ENCODE measurements around the gene LYPD5.
"Not testable (repeated sequence)": the region's sequence is repeated elsewhere in the genome, so short reads cannot be mapped to it uniquely, and the experiment has no call there.

Gene LYPD5

DNA sequence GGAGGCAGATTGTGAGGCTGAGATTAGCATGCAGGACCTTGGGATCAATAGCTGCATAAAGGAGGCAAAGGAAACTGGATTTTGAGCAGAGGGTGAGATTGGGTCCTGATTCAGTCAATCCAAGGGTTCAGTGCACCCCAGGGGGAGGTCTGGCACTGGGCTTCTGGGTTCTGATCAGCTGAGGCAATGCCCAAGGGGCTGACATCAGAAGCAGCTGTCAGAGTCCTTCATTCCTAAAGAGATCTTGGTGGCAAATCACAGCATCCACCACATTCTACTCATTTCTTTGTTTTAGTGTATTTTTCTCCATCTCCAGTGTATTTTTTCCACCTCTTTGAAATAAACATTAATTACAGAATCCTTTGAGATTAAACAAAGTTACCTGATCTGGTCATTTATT, 5.4 kb upstream of the LYPD5 start:
- H3K27ac ChIP-seq = no peak overlapping the region
- no peak overlapping the region for H3K4me3 ChIP-seq

DNA sequence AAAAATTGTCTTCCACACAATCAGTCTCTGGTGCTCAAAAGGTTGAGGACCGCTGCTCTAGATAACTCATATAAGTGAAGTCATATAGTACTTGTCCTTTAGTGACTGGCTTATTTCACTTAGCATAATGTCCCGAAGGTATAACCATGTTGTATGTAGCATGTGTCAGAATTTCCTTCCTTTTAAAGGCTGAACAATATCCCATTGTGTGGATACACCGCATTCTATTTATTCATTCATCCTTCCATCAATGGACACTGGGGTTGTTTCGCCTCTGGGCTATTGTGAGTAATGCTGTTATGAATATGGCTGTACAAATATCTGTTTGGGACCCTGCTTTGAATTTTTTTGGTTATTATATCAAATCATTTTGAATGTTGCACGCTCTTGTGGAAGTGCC, 4.6 kb upstream of the LYPD5 start:
- Histone ChIP-seq H3K27ac (no peak overlapping the region), H3K4me3 (no peak overlapping the region)

DNA sequence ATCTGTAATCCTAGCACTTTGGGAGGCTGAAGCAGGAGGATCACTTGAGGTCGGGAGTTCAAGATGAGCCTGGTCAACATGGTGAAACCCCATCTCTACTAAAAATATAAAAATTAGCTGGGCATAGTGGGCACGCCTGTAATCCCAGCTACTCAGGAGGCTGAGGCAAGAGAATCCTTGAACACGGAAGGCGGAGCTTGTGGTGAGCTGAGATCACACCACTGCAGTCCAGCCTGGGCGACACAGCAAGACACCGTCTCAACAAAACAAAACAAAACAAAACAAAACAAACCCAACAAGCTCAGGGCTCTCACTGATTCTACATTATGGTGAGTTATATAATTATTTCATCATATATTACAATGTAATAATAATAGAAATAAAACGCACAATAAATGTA, 4.2 kb upstream of the LYPD5 start:
- peak overlapping the region in 1 of 21 experiments; percentile 26 for H3K27ac ChIP-seq
- H3K4me3 ChIP-seq = not testable (repeated sequence)

DNA sequence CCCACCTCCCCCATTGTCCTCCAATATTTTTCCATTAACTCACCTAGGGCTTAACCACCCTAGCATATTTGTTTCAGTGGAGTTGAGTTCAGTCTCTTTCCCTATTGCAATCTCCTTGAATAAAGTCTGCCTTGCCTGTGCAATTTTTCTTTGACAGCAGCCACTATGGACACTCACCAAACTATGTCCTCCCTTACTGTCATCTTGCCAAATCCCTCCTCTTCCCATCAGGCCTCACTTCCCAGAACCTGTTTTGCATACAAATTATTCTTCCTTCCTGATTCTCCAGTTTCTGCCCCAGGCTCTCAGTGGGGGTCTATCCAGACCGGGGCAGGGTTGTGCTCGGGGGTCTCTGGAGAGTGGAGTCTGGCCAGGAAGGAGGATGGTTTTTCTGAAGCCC, 2.2 kb upstream of the LYPD5 start:
- Histone ChIP-seq H3K4me3 (no peak overlapping the region), H3K27ac (no peak overlapping the region)

DNA sequence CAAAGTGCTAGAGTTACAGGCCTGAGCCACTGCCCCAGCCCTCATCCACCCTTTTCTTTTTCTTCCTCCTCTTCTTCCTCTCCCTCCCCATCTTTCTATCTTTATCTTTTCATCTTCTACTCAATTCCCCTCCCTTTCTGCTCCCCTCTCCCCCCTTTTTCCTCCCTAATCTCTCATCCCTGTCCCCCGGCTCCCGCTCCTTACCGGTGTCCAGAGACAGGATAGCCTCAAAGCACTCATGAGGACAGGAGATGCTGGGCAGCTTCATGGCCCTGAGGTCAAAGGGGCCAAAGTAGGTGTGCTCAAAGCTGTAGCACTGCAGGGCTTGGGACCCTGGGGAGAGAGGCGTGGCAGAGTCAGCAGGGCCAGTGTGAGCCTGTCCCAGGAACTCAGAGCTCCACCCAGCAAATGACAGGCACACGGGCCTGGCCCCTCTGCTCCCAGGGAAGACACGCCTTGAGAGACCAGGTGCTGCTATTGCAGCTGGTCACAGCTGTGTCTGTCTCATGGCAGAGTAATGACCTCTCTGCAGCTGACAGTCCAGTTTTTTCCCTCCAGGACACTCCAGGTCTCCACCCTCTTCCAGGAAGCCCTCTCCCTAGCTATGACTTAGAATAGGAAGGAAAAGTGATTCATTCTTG, 2.6 kb downstream of the LYPD5 start:
- peak overlapping the region in 9 of 21 experiments; percentile 4 to 73 (median 40) for H3K27ac ChIP-seq
- peak overlapping the region in 6 of 7 experiments; percentile 29 to 49 (median 37) for H3K4me3 ChIP-seq

DNA sequence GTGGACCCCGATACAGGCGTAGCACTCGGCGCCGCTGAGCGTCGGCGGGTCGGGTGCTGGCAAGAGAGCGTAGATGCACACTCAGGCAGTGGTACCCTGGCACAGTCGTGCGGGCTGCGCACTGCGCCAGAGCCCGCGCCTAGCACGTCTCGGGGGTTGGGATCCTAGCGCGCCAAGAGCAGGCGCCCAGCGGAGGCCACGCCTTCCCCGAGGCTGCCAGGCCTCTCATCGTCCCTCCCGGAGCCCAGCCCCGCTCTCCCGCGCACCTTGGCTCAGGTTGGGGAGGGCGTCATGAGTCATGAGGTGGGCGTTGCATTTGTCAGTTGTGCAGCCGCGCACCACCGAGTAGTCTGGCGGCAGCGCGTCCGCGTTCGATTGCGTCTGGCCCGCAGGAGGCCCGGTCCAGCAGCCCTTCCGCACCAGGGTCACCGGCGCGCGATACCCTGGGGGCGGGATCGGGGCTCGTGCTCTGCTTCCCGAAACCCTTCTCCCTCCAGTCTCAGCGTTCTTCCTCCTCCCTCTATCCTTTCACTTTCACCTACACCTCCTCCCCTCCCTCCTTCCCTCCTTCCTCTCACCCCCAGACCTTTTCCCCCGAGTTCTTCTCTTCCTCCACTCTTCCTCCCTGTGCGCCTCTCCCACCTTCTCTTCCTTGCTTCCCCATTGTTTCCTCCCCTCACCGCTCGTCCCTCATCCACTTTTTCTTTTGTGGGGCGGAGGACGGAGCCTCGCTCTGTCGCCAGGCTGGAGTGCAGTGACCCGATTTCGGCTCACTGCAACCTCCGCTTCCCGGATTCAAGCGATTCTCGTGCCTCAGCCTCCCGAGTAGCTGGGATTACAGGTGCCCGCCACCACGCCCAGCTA, 3.5 kb downstream of the LYPD5 start:
- Histone ChIP-seq H3K4me3 (peak overlapping the region; percentile 29 to 49 (median 38)), H3K27ac (peak overlapping the region in 14 of 21 experiments; percentile 4 to 75 (median 36))

DNA sequence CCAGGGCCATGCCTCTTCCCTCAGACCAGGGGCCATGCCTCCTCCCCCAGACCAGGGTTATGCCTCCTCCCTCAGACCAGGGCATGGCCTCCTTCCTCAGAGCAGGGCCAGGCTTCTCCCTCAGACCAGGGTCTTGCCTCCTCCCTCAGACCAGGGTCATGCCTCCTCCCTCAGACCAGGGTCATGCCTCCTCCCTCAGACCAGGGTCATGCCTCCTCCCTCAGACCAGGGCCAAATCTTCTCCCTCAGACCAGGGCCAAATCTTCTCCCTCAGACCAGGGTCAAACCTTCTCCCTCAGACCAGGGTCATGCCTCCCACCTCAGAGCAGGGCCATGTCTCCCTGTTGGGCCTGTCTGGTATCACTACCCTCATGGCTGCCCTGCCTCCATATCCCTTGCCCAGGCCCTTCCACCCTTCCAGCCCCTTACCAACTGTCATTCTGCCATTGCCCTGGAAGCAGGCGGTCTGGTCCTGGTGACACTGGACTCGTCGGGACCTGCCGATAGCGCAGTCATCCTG, 4.2 kb downstream of the LYPD5 start:
- peak overlapping the region; percentile 29 to 49 (median 38) for H3K4me3 ChIP-seq
- peak overlapping the region in 3 of 21 experiments; percentile 4 to 50 (median 13) for H3K27ac ChIP-seq

DNA sequence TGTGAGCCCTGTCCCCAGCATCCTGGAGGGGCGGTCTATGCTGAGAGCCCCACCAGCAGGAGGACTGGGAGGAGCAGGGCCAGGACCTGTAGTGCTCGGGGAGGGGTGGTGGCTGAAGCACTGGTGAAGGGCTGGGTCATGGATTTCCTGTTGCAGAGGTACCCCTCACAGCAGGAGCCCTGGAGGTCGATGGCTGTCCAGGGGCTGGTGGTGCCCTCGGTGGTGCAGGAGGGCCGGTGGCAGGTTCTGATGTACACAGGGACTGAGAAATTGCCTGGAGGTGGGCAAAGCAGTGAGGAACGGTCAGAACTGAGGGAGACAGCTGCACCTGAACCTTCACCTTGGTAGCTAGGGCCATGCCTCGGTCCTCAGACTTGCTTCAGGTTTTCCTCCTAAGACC, 4.7 kb downstream of the LYPD5 start:
- Histone ChIP-seq H3K4me3 (no peak overlapping the region), H3K27ac (no peak overlapping the region)

DNA sequence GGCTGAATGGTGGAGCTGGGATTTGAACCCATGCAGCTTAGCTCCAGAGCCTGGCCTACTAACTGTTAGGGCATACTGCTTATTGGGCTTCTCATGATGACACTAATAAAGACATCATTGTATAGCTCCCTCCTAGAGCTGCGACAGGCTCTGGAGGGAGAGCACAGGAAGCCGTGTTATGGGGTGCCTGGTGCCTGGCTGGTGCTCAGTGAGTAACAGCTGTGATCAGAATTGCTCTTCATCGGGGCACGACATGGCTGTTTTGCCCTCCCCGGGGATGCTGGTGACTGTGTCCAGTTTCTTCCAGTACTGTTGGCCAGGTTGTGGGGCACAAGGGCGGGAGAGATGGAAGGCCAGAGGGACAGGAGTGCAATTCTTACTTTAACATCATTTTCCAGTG, 5.1 kb downstream of the LYPD5 start:
- no peak overlapping the region for H3K27ac ChIP-seq
- H3K4me3 ChIP-seq = no peak overlapping the region

DNA sequence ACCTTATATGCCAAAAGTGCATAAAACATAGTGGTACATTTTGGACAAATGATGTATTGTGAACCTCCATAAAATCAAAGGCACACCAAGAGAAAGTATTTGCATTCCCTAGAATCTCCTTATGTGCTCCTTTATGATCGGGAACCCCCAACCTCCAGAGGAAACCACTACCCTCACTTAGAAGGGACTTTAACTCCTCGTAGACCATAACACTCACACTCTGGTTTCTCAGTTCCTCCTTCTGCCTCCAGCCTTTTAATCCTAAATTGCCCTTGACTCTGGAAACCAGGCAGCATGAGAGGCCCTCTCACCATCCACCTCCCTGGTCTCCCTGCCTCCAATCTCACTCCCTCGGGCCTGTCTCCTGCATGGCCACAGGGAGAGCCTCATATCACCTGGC, 11.7 kb downstream of the LYPD5 start:
- Histone ChIP-seq H3K27ac (no peak overlapping the region), H3K4me3 (no peak overlapping the region)

DNA sequence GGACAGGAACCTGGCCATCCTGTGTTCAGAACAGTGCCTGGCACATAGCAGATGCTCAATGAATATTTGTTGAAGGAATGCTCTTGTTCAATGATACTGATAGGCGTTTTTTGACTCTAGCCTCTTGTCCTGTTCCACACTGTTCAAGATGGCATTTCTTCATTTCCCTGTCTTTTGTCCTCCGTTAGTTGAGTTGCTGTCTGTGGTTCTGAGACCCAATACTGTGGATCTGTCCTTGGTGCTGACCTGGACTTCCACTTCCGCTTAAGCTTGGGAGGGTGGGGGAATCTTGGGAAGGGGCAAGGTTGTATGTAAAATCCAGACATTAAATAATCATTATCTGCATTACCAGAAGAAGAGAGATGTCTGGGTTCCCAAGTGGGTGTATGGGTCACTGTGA, 13.2 kb downstream of the LYPD5 start:
- Histone ChIP-seq H3K4me3 (no peak overlapping the region), H3K27ac (no peak overlapping the region)

DNA sequence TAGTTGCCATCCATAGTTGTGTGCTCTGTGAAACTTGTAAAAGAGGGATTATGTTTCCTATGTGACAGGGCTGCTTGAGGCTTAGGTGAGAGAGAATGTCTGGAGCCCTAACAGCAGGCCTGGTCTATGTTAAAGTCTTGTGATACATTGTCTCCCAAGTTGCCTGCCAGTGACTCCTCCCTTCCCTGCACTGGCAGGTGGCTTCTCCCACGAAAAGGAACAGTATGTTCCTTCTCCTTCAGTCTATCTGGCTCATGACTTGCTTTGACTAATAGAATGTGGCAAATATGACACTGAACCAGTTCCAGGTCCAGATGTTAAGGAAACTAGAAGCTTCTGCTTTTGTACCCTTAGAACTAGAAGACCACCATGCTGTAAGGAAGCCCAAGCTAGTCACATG, 15.6 kb downstream of the LYPD5 start:
- no peak overlapping the region for H3K4me3 ChIP-seq
- H3K27ac ChIP-seq = peak overlapping the region in 1 of 21 experiments; percentile 4

DNA sequence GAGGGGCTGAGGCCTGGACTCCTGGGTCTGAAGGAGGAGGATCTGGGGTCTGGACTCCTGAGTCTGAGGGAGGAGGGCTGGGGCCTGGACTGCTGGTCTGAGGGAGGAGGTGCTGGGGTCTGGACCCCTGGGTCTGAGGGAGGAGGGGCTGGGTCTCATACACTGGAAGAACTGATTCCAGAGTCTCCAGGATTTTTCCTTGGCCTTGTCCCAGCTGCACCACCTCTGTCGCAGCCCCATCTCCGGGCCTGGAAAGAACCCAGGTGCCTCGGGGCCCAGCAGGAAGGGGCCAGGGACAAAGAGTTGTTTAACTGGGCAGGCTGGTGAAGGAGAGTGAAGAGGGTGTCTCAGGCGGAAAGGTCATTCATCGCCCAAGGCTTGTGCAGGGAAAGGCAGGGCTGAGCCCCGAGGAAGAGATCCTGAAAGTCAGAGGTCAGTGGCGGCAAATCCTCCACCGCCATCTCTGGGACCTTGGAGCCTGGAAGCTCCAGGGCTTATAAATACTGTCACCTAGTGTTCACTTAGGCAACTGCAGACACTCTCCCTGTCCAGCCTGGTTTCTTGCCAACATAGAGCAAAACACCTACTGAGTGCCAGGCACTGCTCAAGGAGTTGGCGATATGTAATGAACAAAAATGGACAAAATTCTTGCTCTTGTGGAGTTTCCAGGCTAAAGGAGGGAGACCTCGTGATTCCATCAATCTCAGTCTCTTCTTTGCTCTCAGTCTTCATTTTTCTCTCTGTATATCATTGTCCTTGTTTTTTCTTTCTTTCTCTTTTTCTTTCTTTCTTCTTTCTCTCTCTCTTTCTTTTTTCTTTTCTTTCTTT, 17.1 kb downstream of the LYPD5 start:
- peak overlapping the region; percentile 1 to 84 (median 67) for H3K27ac ChIP-seq
- H3K4me3 ChIP-seq = no peak overlapping the region

DNA sequence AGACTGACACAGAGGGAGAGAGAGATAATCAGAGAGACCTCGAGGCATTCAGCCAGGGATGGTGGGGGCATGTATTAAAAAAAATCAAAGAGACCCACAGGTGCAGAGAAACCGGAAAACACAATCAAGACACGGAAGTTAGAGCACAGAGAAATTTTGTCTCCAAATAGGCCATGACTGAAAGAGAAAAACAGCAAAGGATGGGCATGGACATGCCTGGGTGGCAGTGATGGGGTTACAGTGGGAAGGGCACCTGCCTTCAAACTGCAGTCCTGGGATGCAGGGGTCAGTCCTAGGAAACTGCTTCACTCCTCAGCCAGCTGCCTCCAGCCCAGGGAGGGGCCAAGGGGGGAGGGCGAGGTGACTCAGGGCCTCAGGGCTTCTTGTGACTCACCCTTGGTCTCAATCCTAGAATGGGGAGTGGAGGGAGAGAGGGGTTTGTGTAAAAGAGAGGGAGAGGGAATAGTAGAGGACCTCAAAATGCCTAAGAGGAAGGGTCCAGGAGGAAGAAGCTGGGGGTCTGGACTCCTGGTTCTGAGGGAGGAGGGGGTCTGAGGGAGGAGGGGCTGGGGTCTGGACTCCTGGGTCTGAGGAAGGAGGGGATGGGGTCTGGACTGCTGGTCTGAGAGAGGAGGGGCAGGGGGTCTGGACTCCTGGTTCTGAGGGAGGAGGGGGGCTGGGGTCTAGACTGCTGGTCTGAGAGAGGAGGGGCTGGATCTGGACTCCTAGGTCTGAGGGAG, 17.8 kb downstream of the LYPD5 start:
- Histone ChIP-seq H3K4me3 (no peak overlapping the region), H3K27ac (peak overlapping the region; percentile 18 to 84 (median 67))

DNA sequence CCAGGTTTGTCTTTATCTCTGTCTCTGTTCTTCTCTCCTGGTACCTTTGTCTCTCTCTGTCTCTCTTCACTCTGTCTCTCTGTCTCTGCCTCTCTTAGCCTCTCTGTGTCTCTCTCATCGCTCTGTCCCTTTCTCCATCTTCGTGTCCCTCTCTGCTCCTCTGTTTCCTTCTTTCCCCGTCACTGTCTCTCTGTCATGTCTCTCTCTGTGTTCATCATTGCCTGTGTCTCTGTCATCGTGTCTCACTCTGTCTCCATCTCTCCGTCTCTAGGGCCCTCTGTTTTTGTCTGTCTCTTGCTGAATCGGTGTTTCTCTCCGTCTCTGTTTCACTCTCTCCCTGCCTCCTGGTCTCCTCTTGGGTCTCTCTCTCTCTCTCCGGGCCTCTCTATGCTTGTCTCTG, 18.6 kb downstream of the LYPD5 start:
- Histone ChIP-seq H3K27ac (peak overlapping the region in 15 of 21 experiments; percentile 24 to 84 (median 63)), H3K4me3 (no peak overlapping the region)

DNA sequence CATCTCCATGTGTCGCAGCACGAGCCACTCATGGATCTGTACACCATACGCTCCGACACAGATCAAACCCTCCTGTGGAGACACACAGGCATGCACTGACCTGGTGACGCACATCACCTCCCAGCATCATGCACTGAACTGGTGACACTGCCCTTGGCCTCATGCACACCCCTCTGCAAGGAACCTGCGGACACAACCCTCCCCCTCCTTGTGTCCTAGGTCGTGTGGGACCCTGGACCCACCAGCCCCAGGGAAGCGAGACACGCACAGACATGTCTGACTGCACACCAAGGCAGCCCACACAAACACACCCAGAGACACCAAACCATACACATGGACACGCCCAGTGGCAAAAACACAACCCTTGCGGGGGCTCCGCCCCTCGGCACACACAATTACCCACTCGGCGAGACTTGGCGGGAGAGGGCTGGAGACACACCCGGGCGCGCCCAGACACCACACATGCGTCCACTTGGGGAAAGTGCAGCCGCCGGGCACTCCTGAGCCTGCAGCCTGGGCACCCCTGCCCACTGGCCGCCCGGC, 19.5 kb downstream of the LYPD5 start:
- Histone ChIP-seq H3K27ac (peak overlapping the region in 7 of 21 experiments; percentile 7 to 75 (median 33)), H3K4me3 (peak overlapping the region in 3 of 7 experiments; percentile 0 to 20 (median 0))

DNA sequence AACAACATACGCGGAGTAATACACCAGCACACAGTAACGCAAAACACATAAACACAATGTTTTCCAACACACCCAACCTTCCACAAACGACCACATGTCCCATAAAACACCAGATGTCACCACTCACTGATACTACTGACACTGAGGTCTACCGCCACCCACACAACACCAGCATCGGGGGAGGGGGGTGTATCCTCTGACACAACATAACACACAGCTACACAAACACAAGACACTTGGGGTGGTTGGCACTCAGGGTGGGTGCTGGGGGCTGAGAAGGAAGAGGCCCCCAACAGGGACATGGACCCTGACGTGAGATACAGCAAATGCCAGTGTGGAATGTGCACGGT, 20.0 kb downstream of the LYPD5 start:
- Histone ChIP-seq H3K27ac (peak overlapping the region in 7 of 21 experiments; percentile 7 to 75 (median 33)), H3K4me3 (peak overlapping the region in 1 of 7 experiments; percentile 0)

DNA sequence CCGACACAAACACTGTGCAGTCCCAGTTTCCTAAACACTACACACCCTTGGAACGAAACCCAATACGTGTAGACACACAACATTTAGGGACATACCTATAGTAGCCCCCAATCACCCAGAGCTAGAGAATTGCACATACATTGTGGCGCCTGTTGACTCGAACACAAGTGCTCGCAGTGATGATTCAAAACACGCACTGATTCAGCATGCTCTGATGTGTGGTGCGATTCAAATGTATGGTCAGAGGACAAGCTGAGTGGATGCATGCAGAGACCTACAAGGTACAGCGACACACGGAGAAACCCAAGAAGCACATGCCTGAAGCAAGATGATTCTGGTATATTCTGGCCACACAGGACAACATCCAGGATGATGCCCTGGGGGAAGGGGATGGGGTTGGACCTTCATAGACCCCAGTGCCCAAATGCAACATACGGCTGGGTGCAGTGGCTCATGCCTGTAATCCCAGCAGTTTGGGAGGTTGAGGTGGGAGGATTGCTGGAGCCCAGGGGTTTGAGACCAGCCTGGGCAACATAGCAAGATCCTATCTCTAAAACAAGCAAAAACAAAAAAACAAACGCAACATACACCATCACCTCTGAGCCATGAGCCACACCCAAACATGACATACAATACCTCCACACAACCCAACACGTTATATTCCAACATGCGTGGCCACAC, 20.5 kb downstream of the LYPD5 start:
- no peak overlapping the region for H3K4me3 ChIP-seq
- H3K27ac ChIP-seq = peak overlapping the region in 10 of 21 experiments; percentile 37 to 86 (median 74)
